Bone marrow (tissue), 2 donors: Measurements from ENCODE around the gene LYL1.
A peak's percentile ranks its signal among the peaks of the same experiment; 100 is the strongest.

Experiments
- DNase-seq, 2 donors: peaks; one replicate each; lab custom pipeline; 2025; lab: John Stamatoyannopoulos, UW

LYL1 gene

GRCh38 chr19:13104848-13105711 lies 2.4 kb upstream of the LYL1 start:
- DNase-seq, result peak in 1 of 2 donors; percentile 40

- DNase-seq, result peak; percentile 54 to 98
Observed at GRCh38 chr19:13104360-13104847, 1.7 kb upstream of the LYL1 start.

- DNase-seq, result peak in 1 of 2 donors; percentile 59
Observed at GRCh38 chr19:13103581-13104359, 1.1 kb upstream of the LYL1 start.

GRCh38 chr19:13102416-13102665 lies 317 bp downstream of the LYL1 start:
- no peak for DNase-seq

- DNase-seq, result no peak
Observed at GRCh38 chr19:13101590-13102415, 855 bp downstream of the LYL1 start.

- no peak for DNase-seq
Observed at GRCh38 chr19:13100841-13101589, 1.6 kb downstream of the LYL1 start.

- peak; percentile 21 to 69 for DNase-seq
Observed at GRCh38 chr19:13100031-13100588, 2.5 kb downstream of the LYL1 start.

GRCh38 chr19:13099073-13099999 lies 3.3 kb downstream of the LYL1 start:
- DNase-seq, result peak; percentile 66 to 84

- peak; percentile 42 to 76 for DNase-seq
Observed at GRCh38 chr19:13098277-13099072, 4.2 kb downstream of the LYL1 start.

GRCh38 chr19:13097463-13098258 lies 5.0 kb downstream of the LYL1 start:
- DNase-seq, result peak in 1 of 2 donors; percentile 56

GRCh38 chr19:13097033-13097462 lies 5.6 kb downstream of the LYL1 start:
- no peak for DNase-seq

GRCh38 chr19:13095934-13096927 lies 6.4 kb downstream of the LYL1 start:
- DNase-seq, result peak; percentile 26 to 58

- DNase-seq, result peak in 1 of 2 donors; percentile 37
Observed at GRCh38 chr19:13095393-13095784, 7.3 kb downstream of the LYL1 start.

- no peak for DNase-seq
Observed at GRCh38 chr19:13094771-13095392, 7.8 kb downstream of the LYL1 start.

GRCh38 chr19:13094106-13094504 lies 8.6 kb downstream of the LYL1 start:
- no peak for DNase-seq

- peak; percentile 41 to 80 for DNase-seq
Observed at GRCh38 chr19:13093407-13094105, 9.1 kb downstream of the LYL1 start.
